HG03025 (cell line): ENCODE data around the gene SLC9A8.
"Not testable (repeated sequence)": the region's sequence is repeated elsewhere in the genome, so short reads cannot be mapped to it uniquely, and the experiment has no call there.

Experiments used
- ATAC-seq: cut with Tn5 transposase; IDR thresholded peaks from one replicate; pipeline ENCODE4 v1.9.1; 2021; ENCODE audit warnings: mild to moderate bottlenecking, moderate library complexity; ENCODE audit not compliant: unreplicated experiment, low FRiP score

SLC9A8 gene

DNA sequence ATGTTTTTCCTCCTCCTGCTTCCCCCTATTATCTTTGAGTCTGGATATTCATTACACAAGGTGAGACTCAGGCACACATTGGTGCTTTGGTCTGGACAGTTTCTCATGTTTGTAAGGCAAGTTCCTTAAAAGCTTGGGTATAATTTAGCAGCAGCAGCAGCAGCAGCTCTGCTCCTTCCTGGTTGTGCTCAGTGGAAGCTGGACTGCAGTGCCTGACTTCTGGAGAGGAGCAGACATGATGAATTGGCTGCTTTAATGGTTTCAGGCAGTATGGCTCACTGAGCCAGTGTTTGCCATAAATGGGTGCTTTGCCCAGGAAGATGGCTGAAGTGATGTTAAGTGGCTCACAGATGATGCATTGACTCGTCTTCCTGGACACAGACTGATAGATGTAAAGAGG lies 32.4 kb downstream of the SLC9A8 start:
- ATAC-seq: no peak

DNA sequence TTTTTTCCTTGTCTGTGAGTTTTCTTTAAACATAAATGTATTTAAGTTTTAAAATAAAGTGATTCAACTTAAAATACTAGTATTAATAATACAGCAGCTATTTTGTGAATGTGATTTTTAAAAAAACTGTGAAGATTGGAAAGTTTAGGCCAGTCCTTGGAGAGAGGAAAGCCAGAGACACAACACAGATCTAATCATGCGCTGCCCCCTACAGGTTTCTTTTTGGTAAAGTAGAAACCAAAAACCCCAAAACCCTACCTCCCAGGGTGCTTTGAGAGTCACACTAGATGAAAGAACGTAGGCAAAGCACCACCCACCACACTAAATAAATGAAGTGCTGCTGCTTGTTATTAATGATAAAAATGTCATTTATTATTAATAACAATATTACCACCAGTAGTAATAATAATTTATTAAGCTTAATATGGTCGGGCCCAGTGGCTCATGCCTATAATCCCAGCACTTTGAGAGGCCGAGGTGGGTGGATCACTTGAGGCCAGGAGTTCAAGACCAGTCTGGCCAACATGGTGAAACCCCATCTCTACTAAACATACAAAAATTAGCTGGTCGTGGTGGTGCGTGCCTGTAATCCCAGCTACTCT lies 33.7 kb downstream of the SLC9A8 start:
- no peak for ATAC-seq

DNA sequence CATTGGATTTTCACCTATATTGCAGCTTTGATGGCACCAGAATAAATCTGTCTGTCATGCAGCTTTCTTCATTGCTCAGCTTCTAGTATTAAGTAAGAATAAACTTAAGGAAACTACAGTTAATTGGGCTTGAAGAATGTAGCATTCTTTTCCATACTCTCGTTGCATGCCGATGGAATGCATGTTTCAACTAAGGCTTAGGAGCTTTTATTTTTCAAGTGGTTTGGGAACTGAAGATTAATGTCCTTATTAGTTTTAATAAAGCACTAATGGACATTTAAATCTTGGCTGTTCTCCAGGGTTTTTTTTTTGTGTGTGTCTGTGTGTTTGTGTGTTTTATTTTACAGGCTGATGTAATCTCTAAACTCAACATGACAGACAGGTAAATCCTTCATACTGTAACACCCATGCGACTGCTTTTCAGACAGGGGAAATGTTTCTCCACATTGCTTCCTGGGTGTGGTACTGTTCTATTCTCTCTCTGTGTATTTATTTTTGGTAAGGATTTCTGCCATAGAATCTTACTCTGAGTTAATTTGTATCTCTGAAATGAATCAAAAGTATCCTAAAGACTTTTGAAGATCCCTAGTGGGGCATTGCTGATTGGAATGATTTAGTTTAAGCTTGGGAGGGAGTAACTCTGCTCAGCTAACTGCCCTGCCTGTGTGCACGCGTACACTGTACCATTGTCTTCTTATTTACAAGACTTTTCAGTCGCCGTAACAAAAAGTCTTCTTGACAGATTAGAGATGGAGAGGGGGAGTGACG lies 38.0 kb downstream of the SLC9A8 start:
- no peak for ATAC-seq

DNA sequence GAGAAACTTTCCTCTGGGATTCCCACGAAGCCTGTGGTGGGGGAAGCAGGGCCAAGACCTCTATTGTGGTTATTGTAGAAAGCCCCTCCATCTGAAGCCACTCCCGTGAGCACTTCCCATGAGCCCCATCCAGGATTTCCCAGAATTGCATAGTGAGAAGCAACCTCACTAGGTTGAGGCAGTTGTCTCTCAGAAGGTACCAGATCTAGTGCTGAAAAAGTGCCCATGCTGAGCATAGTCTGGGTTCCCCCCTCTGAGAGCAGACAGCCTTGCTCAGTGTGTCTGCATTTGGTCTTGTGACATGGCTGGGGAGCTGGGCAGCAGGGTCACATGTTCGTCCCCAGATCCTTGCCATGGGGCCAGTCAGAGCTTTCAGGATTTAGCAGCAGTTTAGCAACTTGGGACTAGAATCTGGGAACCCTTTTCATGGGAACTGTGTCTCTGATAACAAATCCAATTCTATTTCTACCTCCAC lies 38.6 kb downstream of the SLC9A8 start:
- no peak for ATAC-seq

- ATAC-seq: no peak
Measured at GRCh38 chr20:49851991-49852390, 39.4 kb downstream of the SLC9A8 start.

- no peak for ATAC-seq
Measured at GRCh38 chr20:49852522-49853080, 40.0 kb downstream of the SLC9A8 start.

- no peak for ATAC-seq
Measured at GRCh38 chr20:49853640-49854039, 41.0 kb downstream of the SLC9A8 start.

DNA sequence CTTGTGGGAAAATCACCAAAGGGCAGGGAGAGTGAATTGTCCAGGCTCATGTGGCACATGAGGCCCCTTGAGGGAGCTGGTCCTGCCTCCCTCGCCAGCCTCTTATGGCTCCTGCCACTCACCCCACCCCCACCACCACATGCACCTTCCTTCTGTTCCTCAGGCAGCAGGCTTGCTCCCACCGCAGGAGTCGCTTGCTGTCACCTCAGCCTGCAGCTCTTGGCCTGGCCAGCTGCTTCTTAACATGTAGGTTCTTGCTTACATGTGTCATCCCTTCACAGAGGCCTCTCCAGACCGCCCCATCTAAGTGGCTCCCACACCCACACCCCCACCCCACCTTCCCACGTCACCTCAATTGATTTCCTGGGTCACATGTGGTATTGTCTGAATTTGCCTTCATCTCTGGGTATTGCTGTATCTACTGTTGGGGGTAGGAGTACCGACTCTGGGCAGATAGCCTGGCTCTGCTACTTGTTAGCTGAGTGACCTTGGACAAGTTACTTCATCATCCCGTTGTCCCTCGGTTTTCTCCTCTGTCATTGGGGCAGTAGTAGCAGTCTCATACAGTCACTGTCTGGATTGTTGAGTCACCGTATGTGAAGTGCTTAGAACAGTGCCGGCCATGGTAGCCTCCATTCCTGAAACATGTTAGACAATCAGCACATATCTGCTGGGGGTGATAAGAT lies 41.7 kb downstream of the SLC9A8 start:
- ATAC-seq: no peak

DNA sequence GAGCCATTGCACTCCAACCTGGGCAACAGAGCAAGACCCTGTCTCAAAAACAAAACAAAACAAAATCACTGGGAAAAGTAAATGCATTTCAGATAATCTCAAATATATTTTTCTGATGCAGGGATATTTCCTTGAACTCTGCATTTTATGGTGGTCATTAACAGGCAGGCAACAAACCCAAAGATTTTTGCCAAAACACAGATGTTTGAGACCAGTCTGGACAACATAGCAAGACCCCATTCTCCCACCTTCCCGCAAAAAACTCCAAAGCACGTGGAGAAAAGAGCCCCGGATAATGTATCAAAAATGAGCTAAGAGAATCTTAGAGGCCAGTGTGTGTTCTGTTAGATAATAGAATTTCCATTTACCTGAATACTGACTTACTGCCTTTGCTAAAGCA lies 44.3 kb downstream of the SLC9A8 start:
- no peak for ATAC-seq

GRCh38 chr20:49858076-49858585 lies 45.5 kb downstream of the SLC9A8 start:
- ATAC-seq: no peak

DNA sequence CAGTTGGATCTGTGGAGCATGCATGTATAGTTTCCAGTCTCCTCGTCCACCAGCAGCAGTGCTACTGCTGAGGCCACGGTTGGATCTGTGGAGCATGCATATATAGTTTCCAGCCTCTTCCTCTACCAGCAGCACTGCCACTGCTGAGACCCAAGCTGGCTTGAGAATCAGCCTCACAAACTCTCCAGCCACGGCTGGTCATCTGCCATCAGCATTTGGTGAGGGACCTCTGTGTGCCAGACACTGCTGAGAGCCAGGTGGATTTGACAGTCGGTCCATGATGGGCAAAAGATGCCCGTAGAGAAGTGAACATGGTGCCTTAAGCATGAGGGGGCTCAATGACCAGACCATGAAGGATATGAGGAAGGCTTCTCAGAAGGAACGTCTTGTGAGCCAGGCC lies 46.4 kb downstream of the SLC9A8 start:
- no peak for ATAC-seq

DNA sequence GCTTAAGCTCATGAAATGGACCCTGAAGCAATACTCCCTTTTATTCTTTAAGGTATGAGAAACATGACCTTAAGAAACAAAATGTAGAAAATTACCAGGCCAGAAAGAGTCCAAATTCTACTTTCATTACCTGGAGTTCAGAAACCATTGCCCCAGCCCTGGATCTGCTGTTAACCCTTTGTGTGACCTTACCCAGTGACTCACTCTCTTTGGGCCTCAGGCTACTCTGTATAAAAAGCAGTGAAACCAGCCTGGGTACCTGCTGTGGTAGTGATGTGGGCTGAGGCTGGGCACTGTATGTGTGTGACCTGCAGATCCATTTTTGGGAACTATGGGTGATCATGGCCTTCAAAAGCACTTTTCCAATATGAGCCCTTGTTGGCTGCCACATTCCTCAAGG lies 47.2 kb downstream of the SLC9A8 start:
- no peak for ATAC-seq

DNA sequence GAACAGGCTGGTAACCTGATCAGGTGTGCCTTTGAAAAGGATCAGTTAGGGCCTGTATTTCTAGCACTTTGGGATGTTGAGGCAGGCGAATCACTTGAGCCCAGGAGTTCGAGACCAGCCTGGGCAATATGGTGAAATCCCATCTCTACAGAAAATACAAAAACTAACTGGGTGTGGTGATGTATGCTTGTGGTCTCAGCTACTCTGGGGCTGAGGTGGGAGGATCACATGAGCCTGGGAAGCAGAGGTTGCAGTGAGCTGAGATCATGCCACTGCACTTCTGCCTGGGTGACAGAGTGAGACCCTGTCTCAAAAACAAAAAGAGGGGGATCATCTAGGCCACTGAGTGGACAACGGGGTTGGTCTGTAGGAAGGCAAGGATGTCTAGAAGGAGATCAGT lies 48.6 kb downstream of the SLC9A8 start:
- not testable (repeated sequence) for ATAC-seq

- ATAC-seq: no peak
Measured at GRCh38 chr20:49862607-49863200, 50.1 kb downstream of the SLC9A8 start.

DNA sequence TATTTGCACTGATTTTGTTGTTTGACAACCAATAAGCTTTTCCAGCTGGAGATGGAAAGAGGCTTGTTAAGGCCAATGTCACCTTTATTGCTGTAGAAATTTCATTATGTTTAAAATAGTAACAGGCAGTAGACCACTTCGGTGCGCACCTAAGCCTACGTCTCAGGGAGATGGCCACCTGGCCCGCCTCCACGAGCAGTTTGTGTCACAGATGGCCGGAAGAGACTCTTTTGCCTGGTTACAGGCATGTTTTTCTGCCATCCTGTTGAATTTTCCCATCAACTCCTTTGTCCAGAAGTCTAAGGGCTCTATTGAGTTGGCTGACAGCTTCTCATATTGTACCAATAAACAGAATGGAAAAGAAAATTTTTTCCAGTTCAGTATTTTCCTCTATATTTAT lies 51.0 kb downstream of the SLC9A8 start:
- ATAC-seq: no peak

GRCh38 chr20:49865559-49865958 lies 52.9 kb downstream of the SLC9A8 start:
- ATAC-seq: no peak

DNA sequence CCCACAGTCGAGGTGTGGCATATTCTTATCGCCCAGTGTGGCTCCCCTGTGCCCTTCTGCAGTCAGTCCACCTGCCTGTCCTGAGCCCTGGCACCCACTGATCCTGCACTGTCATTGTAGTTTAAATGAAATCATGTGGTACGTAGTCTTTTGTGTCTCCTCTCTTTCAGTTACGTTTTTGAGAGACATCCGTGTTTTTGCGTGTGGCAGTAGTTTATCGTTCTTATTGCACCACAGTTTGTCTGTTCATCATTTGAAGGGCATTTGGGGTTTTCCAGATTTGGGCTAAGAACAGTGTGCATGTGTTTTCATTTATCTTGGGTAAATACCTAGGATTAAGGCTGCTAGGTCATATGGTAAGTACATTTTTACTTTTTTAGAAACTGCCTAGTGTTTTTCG lies 53.4 kb downstream of the SLC9A8 start:
- no peak for ATAC-seq

DNA sequence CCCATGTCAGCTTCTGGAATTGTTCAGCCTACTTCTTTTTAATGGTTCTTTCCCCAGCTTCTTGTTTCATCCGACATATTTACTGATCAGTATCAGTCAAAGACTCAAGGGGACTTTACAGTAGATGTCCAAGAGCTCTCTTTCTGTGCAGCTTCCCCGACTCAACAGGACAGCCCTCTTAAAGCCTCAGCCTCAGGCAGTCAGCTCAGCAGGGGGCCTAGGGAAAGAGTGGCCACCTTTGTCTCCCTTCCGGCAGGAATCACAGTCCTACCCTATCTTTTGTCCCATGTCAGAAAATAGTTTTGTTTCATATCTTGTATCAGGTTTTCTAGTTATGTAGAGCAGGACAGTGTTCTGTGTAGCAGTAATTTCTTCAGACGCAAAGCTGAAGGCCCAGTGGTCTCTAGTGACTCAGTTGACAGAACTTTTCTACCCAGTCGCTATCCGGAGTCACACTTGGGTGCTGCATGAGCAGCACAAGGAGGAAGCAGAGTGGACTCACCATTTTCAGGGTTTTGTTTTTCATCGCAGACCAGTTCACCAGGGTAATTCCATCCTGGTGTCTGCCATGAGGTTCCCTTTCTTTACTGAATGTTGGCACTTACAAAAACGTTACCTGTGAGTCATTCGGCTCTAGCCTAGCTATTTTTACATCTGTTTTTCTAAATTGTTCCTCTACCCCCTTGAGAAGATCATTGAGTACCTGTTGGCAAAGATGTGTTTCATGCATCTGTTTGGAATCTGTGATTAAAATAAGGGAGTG lies 55.0 kb downstream of the SLC9A8 start:
- no peak for ATAC-seq

GRCh38 chr20:49868538-49868937 lies 55.9 kb downstream of the SLC9A8 start:
- ATAC-seq: no peak

- ATAC-seq: no peak
Measured at GRCh38 chr20:49868964-49869363, 56.3 kb downstream of the SLC9A8 start.
